Heart right ventricle (tissue), 16 donors: ENCODE measurements around the gene ALPG. TPM values are rescaled to one million over a fixed set of nuclear protein-coding genes. Genes with fewer than 3 reads are reported as not detected.
A peak's percentile ranks its signal among the peaks of the same experiment; 100 is the strongest.

Source experiments
- ATAC-seq, 8 donors: fragments of 200-7000 bp; cut with Tn5 transposase; one replicate each; pipeline ENCODE4 v1.9.1; 2020; ENCODE audit warnings: mild to moderate bottlenecking in 8 of 8, moderate library complexity in 8 of 8, moderate number of reproducible peaks in 1 of 8
- DNase-seq, 2 donors: peaks; one replicate each; pipeline ENCODE4 v3.0.0-alpha.2; 2020
- H3K27ac ChIP-seq, 10 donors: fragments of 200-600 bp; sonication (generic) in 2 of 10; one replicate each; pipeline versions ENCODE4 v1.5.0 to v1.8.0; 2020 to 2022; ENCODE audit warnings: mild to moderate bottlenecking in 3 of 10
- H3K27me3 ChIP-seq, 7 donors: fragments of 200-600 bp; one replicate each; pipeline ENCODE4 v1.8.0; 2021 to 2022; ENCODE audit warnings: mild to moderate bottlenecking in 2 of 7
- H3K36me3 ChIP-seq, 9 donors: fragments of 200-600 bp; sonication (generic) in 1 of 9; one replicate each; pipeline versions ENCODE4 v1.5.0 to v1.8.0; 2020 to 2022; ENCODE audit warnings: mild to moderate bottlenecking in 2 of 9
- H3K4me1 ChIP-seq, 9 donors: fragments of 200-600 bp; sonication (generic) in 1 of 9; one replicate each; pipeline versions ENCODE4 v1.5.0 to v1.8.0; 2020 to 2022; ENCODE audit warnings: mild to moderate bottlenecking in 4 of 9
- H3K4me3 ChIP-seq, 10 donors: fragments of 200-600 bp; sonication (generic) in 2 of 10; one replicate each; pipeline versions ENCODE4 v1.5.0 to v1.8.0; 2020 to 2022; ENCODE audit warnings: mild to moderate bottlenecking in 7 of 10, moderate library complexity in 2 of 10
- H3K9me3 ChIP-seq, 11 donors: fragments of 200-600 bp in 10 of 11; sonication (generic) in 2 of 11; one replicate each; pipeline versions ENCODE4 v1.5.0 to v1.8.0; 2013 to 2022; ENCODE audit warnings: mild to moderate bottlenecking in 2 of 11, control low read depth in 1 of 11, moderate library complexity in 1 of 11
- CTCF ChIP-seq, 9 donors: fragments of 200-600 bp; sonication (generic) in 2 of 9; IDR thresholded peaks; one replicate each; pipeline versions ENCODE4 v1.5.0 to v1.8.0; 2021 to 2022; ENCODE audit warnings: antibody characterized with exemption in 9 of 9, mild to moderate bottlenecking in 5 of 9, moderate library complexity in 1 of 9
- WGBS, 2 donors: extraction: QIAGEN DNeasy Blood & Tissue Kit; methylation state at CpG; one replicate each; pipeline ENCODE4 v1.1.7; 2013; ENCODE audit warnings: inconsistent platforms in 1 of 2; 5-methylcytosine and 5-hydroxymethylcytosine counted together
- intact Hi-C, 10 donors: fragments of 100-400 bp; cut with DNase I; formaldehyde crosslinking; loops; one replicate each; pipeline versions ENCODE4 v1.11.1 to v1.14.2; 2022
- polyA plus RNA-seq, 2 donors: library from polyadenylated mRNA; stranded (reverse); fragments of 200-250 nt; gene quantifications; one replicate each; pipeline ENCODE4 v1.2.3, GENCODE V29; 2013
- total RNA-seq, 10 donors: library from RNA; stranded (reverse); fragmentation: NEBNext Ultra II Directional in 3 of 10; extraction: Animal tissue kit (Norgen Biotek cat#: 25700) in 3 of 10; gene quantifications; one replicate each; pipeline versions ENCODE4 v1.2.1 to v1.2.4, GENCODE V29; 2021 to 2023
- donor health status: Arrhythmogenic right ventricular cardiomyopathy.
- donor health status: ischemic (EF 13 %, LVEDD 7.1; RV severe dilation, severe dysfunction).
- donor health status: healthy with polysubstance abuse.
- donor health status: DM: no; HTN: yes; CAD: no.
- donor health status: DM: no; HTN: no; CAD: no.
- donor health status: ischemic (EF 25% LVEDD 6.9; RV normal size, moderate dysfunction).
- donor health status: ischemic (EF 25% LVEDD 5.7; RV mildly dilated, moderate dysfunction).
- donor health status: healthy.
- donor health status: DM: yes; HTN: yes; CAD: no.
- donor health status: Ischemic cardiomyopathy.
- donor health status: ischemic (EF 35%, LVEDD 5.7; RV mildly dilated, moderate dysfunction).
- donor health status: nonischemic (EF 11% LVEDD 7.7; RV severe dilation, severe dysfunction).
- donor health status: DM: yes; HTN: yes; CAD: no.
- donor health status: PGD.
- donor health status: ischemic (EF 29% LVEDD 5.4; RV normal size, mild dysfunction).
- donor health status: nonischemic (EF 23%, LVEDD 6.1; RV moderate dilation, normal function).

Gene ALPG
- total and polyA plus RNA-seq, 12 donors = not detected

DNA sequence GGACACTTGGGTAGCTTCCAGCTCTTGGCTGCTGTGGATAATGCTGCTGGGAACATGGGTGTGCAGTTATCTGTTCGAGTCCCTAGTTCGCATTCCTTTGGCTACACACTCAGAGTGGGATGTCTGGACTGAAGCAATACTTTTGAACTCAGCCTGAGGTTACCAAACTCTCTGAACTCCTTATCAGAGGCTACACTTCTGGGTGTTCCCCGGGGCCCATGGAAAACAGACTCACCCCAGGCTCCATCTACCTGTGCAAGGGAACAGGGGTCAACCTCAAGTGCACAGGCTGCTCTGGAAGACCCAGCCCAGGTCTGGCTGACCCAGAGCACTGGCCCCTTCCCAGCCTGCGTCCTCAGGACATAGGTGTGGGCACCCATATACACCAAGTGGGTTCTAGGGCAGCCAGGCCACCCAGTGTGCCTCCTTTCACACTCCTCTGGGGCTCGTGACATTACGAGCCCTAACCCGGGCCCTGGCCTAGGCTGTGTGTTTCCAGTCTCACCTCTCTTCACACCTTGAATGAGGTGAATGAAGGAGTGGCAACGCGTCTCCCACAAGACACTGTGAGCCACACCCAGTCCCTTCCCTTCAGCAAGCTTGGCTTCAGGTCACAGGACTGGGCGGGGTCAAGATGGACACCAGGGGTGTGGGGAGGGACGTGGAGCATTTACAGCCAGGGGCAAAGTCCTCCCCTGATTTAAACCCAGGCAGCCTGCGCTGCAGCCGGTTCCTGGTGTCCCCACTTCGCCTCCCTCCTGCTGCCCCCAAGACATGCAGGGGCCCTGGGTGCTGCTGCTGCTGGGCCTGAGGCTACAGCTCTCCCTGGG, 49.0 kb downstream of the ALPG start, which contains the start of gene ALPI:
TSS of gene ALPI (plus strand) at position 728 of the 830 bp plus-strand sequence. CDS start at position 775, 47 bp downstream.
- ATAC-seq = peak in 1 of 8 donors; percentile 30
- Histone ChIP-seq H3K27me3 (peaks cover 0 to 50% (median 32%) of the 10 kb centered on the region in 7 donors), H3K36me3 (no peaks in the 10 kb centered on the region), H3K4me3 (no peak within 1 kb of the TSS), H3K4me1 (no peaks in the 10 kb centered on the region), H3K9me3 (no peaks in the 10 kb centered on the region), H3K27ac (no peak within 1 kb of the TSS)
- DNase-seq = no peak
- WGBS, 2 donors = 78 to 79% methylated on average over 14 of the region's 14 CpGs
- intact Hi-C loops = loop anchor here in 1 of 10 donors (5.0 kb wide), 1 partner anchor 57 kb away; no protein-coding TSS in a partner anchor
- TF ChIP-seq CTCF (IDR thresholded peaks at IDR 0.05) = no peak

DNA sequence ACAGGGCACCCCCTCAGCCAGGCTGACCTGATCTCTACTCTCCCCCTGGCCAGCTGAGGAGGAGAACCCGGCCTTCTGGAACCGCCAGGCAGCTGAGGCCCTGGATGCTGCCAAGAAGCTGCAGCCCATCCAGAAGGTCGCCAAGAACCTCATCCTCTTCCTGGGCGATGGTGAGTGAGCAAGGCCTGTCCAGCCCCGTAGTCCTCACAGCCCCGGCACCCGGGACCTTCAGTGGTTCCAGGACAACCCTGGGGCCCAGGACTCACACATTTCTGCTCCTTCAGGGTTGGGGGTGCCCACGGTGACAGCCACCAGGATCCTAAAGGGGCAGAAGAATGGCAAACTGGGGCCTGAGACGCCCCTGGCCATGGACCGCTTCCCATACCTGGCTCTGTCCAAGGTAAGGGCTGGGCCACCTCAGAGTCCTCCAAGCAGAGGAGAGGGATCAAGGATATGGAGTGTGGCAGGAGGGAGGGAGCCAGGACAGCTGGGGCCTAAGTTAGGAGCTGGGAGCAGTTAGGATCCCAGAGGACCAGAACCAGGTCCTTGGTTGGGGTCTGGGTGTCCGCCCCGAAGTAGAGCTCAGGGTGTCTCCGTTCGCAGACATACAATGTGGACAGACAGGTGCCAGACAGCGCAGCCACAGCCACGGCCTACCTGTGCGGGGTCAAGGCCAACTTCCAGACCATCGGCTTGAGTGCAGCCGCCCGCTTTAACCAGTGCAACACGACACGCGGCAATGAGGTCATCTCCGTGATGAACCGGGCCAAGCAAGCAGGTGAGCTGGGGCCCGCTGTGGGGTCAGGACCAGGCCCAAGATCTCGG, 49.9 kb downstream of the ALPG start:
- Histone ChIP-seq H3K4me1 (no peaks in the 10 kb centered on the region), H3K4me3 (no peak overlapping the region), H3K27ac (no peak overlapping the region), H3K36me3 (no peaks in the 10 kb centered on the region), H3K27me3 (peaks cover 0 to 56% (median 32%) of the 10 kb centered on the region in 7 donors), H3K9me3 (no peaks in the 10 kb centered on the region)
- intact Hi-C loops = loop anchor here in 1 of 10 donors (5.0 kb wide), 1 partner anchor 56 kb away; no protein-coding TSS in a partner anchor
- 90 to 93% methylated on average over 27 of the region's 27 CpGs for WGBS, 2 donors
- no peak for TF ChIP-seq CTCF (IDR thresholded peaks at IDR 0.05)
- DNase-seq (no peak), ATAC-seq (no peak)

GRCh38 chr2:232457121-232458011, 50.7 kb downstream of the ALPG start:
- 84 to 87% methylated on average over 20 to 21 of the region's 21 CpGs for WGBS, 2 donors
- Histone ChIP-seq H3K4me3 (no peak overlapping the region), H3K27me3 (peaks cover 0 to 59% (median 32%) of the 10 kb centered on the region in 7 donors), H3K36me3 (no peaks in the 10 kb centered on the region), H3K4me1 (no peaks in the 10 kb centered on the region), H3K27ac (no peak overlapping the region), H3K9me3 (no peaks in the 10 kb centered on the region)
- no peak for TF ChIP-seq CTCF (IDR thresholded peaks at IDR 0.05)
- ATAC-seq (no peak), DNase-seq (no peak)
- intact Hi-C loops = loop anchor here in 1 of 10 donors (5.0 kb wide), 1 partner anchor 55 kb away; no protein-coding TSS in a partner anchor
